Measurements from ENCODE around the gene DRGX. TPM values are rescaled to one million over a fixed set of nuclear protein-coding genes. Genes with fewer than 3 reads are reported as not detected.

Gene DRGX
- polyA plus RNA-seq, 1 donor from 2014 or later: not detected

GRCh38 chr10:49331431-49331830, 64.5 kb downstream of the DRGX start:
- Histone ChIP-seq H2AFZ (ENCODE audit: low read depth, low read length) (no peak overlapping the region), H3K9me3 (ENCODE audit: low read length) (no peaks in the 10 kb centered on the region), H3K4me3 (ENCODE audit: low read length) (no peak overlapping the region), H4K20me1 (ENCODE audit: insufficient read depth) (no peaks in the 10 kb centered on the region), H3K27me3 (ENCODE audit: insufficient read depth, low read depth, low read length) (no peaks in the 10 kb centered on the region), H3K79me2 (replicated peaks; ENCODE audit: insufficient read depth, low read length) (no peaks in the 10 kb centered on the region), H3K9ac (ENCODE audit: low read length) (no peak overlapping the region), H3K27ac (ENCODE audit: low read length) (no peak overlapping the region), H3K4me2 (ENCODE audit: low read length) (no peak overlapping the region), H3F3A (ENCODE audit: insufficient read depth, low read length, poor library complexity, severe bottlenecking) (no peaks in the 10 kb centered on the region), H3K36me3 (ENCODE audit: insufficient read depth, low read length) (no peaks in the 10 kb centered on the region), H3K9me2 (ENCODE audit: insufficient read depth, low read length) (no peaks in the 10 kb centered on the region)
- TF ChIP-seq, protein P1, sequence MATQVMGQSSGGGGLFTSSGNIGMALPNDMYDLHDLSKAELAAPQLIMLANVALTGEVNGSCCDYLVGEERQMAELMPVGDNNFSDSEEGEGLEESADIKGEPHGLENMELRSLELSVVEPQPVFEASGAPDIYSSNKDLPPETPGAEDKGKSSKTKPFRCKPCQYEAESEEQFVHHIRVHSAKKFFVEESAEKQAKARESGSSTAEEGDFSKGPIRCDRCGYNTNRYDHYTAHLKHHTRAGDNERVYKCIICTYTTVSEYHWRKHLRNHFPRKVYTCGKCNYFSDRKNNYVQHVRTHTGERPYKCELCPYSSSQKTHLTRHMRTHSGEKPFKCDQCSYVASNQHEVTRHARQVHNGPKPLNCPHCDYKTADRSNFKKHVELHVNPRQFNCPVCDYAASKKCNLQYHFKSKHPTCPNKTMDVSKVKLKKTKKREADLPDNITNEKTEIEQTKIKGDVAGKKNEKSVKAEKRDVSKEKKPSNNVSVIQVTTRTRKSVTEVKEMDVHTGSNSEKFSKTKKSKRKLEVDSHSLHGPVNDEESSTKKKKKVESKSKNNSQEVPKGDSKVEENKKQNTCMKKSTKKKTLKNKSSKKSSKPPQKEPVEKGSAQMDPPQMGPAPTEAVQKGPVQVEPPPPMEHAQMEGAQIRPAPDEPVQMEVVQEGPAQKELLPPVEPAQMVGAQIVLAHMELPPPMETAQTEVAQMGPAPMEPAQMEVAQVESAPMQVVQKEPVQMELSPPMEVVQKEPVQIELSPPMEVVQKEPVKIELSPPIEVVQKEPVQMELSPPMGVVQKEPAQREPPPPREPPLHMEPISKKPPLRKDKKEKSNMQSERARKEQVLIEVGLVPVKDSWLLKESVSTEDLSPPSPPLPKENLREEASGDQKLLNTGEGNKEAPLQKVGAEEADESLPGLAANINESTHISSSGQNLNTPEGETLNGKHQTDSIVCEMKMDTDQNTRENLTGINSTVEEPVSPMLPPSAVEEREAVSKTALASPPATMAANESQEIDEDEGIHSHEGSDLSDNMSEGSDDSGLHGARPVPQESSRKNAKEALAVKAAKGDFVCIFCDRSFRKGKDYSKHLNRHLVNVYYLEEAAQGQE (IDR thresholded peaks at IDR 0.05; ENCODE audit: borderline replicate concordance): no peak
- TF ChIP-seq EP300 (conservative IDR thresholded peaks at IDR 0.05; ENCODE audit: poor library complexity, severe bottlenecking) (no peak), TAF1 (IDR thresholded peaks at IDR 0.05; ENCODE audit: low read depth) (no peak), RAD21 (conservative IDR thresholded peaks at IDR 0.05) (no peak), SMC3 (conservative IDR thresholded peaks at IDR 0.05; ENCODE audit: poor library complexity) (no peak), POLR2AphosphoS5 (IDR thresholded peaks at IDR 0.05) (no peak), MXI1 (conservative IDR thresholded peaks at IDR 0.05; ENCODE audit: poor library complexity, severe bottlenecking) (no peak), EZH2 (IDR thresholded peaks at IDR 0.05; ENCODE audit: borderline replicate concordance, insufficient read depth, low read length, poor library complexity, severe bottlenecking) (no peak)
- TF ChIP-seq, protein P2, sequence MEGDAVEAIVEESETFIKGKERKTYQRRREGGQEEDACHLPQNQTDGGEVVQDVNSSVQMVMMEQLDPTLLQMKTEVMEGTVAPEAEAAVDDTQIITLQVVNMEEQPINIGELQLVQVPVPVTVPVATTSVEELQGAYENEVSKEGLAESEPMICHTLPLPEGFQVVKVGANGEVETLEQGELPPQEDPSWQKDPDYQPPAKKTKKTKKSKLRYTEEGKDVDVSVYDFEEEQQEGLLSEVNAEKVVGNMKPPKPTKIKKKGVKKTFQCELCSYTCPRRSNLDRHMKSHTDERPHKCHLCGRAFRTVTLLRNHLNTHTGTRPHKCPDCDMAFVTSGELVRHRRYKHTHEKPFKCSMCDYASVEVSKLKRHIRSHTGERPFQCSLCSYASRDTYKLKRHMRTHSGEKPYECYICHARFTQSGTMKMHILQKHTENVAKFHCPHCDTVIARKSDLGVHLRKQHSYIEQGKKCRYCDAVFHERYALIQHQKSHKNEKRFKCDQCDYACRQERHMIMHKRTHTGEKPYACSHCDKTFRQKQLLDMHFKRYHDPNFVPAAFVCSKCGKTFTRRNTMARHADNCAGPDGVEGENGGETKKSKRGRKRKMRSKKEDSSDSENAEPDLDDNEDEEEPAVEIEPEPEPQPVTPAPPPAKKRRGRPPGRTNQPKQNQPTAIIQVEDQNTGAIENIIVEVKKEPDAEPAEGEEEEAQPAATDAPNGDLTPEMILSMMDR (IDR thresholded peaks at IDR 0.05; ENCODE audit: poor library complexity, severe bottlenecking): no peak

GRCh38 chr10:49330127-49330665, 65.7 kb downstream of the DRGX start:
- H3K79me2 ChIP-seq (replicated peaks; ENCODE audit: insufficient read depth, low read length): no peaks in the 10 kb centered on the region
- H3F3A ChIP-seq (ENCODE audit: insufficient read depth, low read length, poor library complexity, severe bottlenecking): no peaks in the 10 kb centered on the region
- no peaks in the 10 kb centered on the region for H3K9me3 ChIP-seq (ENCODE audit: low read length)
- no peaks in the 10 kb centered on the region for H3K27me3 ChIP-seq (ENCODE audit: insufficient read depth, low read depth, low read length)
- no peak for TF ChIP-seq SMC3 (conservative IDR thresholded peaks at IDR 0.05; ENCODE audit: poor library complexity)
- TF ChIP-seq EP300 (conservative IDR thresholded peaks at IDR 0.05; ENCODE audit: poor library complexity, severe bottlenecking): no peak
- no peak for TF ChIP-seq TAF1 (IDR thresholded peaks at IDR 0.05; ENCODE audit: low read depth)
- no peak for TF ChIP-seq RAD21 (conservative IDR thresholded peaks at IDR 0.05)
- TF ChIP-seq, protein P2 (IDR thresholded peaks at IDR 0.05; ENCODE audit: poor library complexity, severe bottlenecking): no peak
- no peak for TF ChIP-seq MXI1 (conservative IDR thresholded peaks at IDR 0.05; ENCODE audit: poor library complexity, severe bottlenecking)
- no peak for TF ChIP-seq POLR2AphosphoS5 (IDR thresholded peaks at IDR 0.05)
- TF ChIP-seq, protein P1 (IDR thresholded peaks at IDR 0.05; ENCODE audit: borderline replicate concordance): no peak
- TF ChIP-seq EZH2 (IDR thresholded peaks at IDR 0.05; ENCODE audit: borderline replicate concordance, insufficient read depth, low read length, poor library complexity, severe bottlenecking): no peak
- H3K9ac ChIP-seq (ENCODE audit: low read length): no peak overlapping the region
- H3K4me3 ChIP-seq (ENCODE audit: low read length): no peak overlapping the region
- no peaks in the 10 kb centered on the region for H4K20me1 ChIP-seq (ENCODE audit: insufficient read depth)
- H3K4me2 ChIP-seq (ENCODE audit: low read length): no peak overlapping the region
- no peaks in the 10 kb centered on the region for H3K36me3 ChIP-seq (ENCODE audit: insufficient read depth, low read length)
- H3K9me2 ChIP-seq (ENCODE audit: insufficient read depth, low read length): no peaks in the 10 kb centered on the region
- H2AFZ ChIP-seq (ENCODE audit: low read depth, low read length): no peak overlapping the region
- H3K27ac ChIP-seq (ENCODE audit: low read length): no peak overlapping the region
